ENCODE data around the gene SLC25A11.

SLC25A11 gene

DNA sequence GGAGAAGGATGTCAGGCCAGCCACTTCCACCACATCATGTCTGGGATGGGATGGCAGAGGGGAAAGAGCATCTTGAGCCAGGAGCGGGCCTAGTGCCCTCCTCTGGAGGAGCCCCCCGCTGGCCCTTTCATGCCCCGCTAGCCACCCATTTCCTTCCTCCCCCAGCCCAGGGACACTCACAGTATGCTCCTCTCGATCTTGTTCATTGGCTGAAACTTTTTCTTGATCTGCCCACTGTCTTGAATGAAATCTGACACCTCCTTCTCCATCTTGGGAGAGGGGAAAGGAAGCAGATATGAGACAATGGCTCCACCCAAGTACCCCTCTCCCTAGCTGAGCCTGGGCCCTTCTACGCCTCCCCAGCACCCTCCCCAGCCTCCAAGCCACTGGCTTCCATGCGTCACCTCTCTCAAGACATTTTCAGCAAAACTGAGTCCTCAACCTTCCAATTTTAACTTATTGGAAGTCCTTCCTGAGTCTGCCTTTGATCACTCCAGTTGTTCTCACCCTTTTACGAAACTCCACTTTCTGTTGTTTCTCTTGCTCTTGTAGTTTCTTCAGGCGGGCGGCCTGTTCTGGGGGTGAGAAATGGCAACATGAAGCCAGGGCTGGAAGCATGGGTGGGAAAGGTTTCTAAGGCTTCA is 20.6 kb upstream of the SLC25A11 start:
- no peak overlapping the region for H3K4me3 ChIP-seq (ENCODE audit: low read depth, low read length)
- TF ChIP-seq, protein P1, sequence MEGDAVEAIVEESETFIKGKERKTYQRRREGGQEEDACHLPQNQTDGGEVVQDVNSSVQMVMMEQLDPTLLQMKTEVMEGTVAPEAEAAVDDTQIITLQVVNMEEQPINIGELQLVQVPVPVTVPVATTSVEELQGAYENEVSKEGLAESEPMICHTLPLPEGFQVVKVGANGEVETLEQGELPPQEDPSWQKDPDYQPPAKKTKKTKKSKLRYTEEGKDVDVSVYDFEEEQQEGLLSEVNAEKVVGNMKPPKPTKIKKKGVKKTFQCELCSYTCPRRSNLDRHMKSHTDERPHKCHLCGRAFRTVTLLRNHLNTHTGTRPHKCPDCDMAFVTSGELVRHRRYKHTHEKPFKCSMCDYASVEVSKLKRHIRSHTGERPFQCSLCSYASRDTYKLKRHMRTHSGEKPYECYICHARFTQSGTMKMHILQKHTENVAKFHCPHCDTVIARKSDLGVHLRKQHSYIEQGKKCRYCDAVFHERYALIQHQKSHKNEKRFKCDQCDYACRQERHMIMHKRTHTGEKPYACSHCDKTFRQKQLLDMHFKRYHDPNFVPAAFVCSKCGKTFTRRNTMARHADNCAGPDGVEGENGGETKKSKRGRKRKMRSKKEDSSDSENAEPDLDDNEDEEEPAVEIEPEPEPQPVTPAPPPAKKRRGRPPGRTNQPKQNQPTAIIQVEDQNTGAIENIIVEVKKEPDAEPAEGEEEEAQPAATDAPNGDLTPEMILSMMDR (IDR thresholded peaks at IDR 0.05; ENCODE audit: borderline replicate concordance, insufficient read depth, low read depth, low read length), result no peak

- TF ChIP-seq, protein P1 (IDR thresholded peaks at IDR 0.05; ENCODE audit: borderline replicate concordance, insufficient read depth, low read depth, low read length), result no peak
- no peak overlapping the region for H3K4me3 ChIP-seq (ENCODE audit: low read depth, low read length)
Measured at GRCh38 chr17:4959261-4959965, 19.6 kb upstream of the SLC25A11 start.

DNA sequence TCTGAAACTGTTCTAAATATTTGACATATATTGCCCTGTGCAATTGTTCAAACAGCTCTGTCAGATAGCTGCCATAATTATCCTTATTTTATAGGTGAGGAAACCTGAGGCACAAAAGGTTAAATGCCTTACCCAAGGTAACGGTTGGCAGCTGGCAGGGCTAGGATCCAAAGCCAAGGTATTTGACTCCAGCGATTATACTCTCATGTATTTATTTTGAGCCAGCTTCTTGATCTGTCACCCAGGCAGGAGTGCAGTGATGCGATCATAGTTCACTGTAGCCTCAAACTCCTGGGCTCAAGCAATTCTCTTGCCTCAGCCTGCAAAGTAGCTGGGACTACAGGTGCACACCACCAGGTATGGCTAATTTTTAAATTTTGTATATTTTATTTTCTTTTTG is 18.3 kb upstream of the SLC25A11 start:
- TF ChIP-seq, protein P1 (IDR thresholded peaks at IDR 0.05; ENCODE audit: borderline replicate concordance, insufficient read depth, low read depth, low read length), result no peak
- no peak overlapping the region for H3K4me3 ChIP-seq (ENCODE audit: low read depth, low read length)

- no peak overlapping the region for H3K4me3 ChIP-seq (ENCODE audit: low read depth, low read length)
- TF ChIP-seq, protein P1 (IDR thresholded peaks at IDR 0.05; ENCODE audit: borderline replicate concordance, insufficient read depth, low read depth, low read length), result peak; percentile 61
Measured at GRCh38 chr17:4956493-4957061, 16.7 kb upstream of the SLC25A11 start.

GRCh38 chr17:4955091-4955490 is 15.2 kb upstream of the SLC25A11 start:
- TF ChIP-seq, protein P1 (IDR thresholded peaks at IDR 0.05; ENCODE audit: borderline replicate concordance, insufficient read depth, low read depth, low read length), result no peak
- no peak overlapping the region for H3K4me3 ChIP-seq (ENCODE audit: low read depth, low read length)

GRCh38 chr17:4953451-4953961 is 13.7 kb upstream of the SLC25A11 start:
- TF ChIP-seq, protein P1 (IDR thresholded peaks at IDR 0.05; ENCODE audit: borderline replicate concordance, insufficient read depth, low read depth, low read length), result no peak
- H3K4me3 ChIP-seq (ENCODE audit: low read depth, low read length), result no peak overlapping the region

Measured in GM12875 (cell line).